Stomach (tissue), 9 donors: ENCODE data around the gene ABLIM2. TPM values are rescaled to one million over a fixed set of nuclear protein-coding genes. Genes with fewer than 3 reads are reported as not detected.
A peak's percentile ranks its signal among the peaks of the same experiment; 100 is the strongest.

Source experiments
- DNase-seq, 2 donors: peaks; one replicate each; pipeline versions ENCODE4 v3.0.0 to v3.0.0-alpha.2; 2013 to 2019
- H3K27ac ChIP-seq, 5 donors: fragments of 200-600 bp in 4 of 5; sonication (generic) in 4 of 5; one replicate each; pipeline ENCODE4 v1.5.1; 2013 to 2019; ENCODE audit warnings: mild to moderate bottlenecking in 1 of 5, moderate library complexity in 1 of 5
- H3K27me3 ChIP-seq, 3 donors: fragments of 200-600 bp; sonication (generic); one replicate each; pipeline ENCODE4 v1.5.1; 2017 to 2019; ENCODE audit warnings: mixed run types in 1 of 3
- H3K36me3 ChIP-seq, 4 donors: fragments of 200-600 bp; sonication (generic); 1 replicate in 3 of 4; 2 replicates in 1 of 4; pipeline ENCODE4 v1.5.1; 2016 to 2019
- H3K4me1 ChIP-seq, 4 donors: fragments of 200-600 bp; sonication (generic); one replicate each; pipeline ENCODE4 v1.5.1; 2016 to 2019
- H3K4me3 ChIP-seq, 4 donors: fragments of 200-600 bp; sonication (generic) in 3 of 4; one replicate each; pipeline ENCODE4 v1.5.1; 2016 to 2019; ENCODE audit warnings: mild to moderate bottlenecking in 1 of 4
- H3K9me3 ChIP-seq, 4 donors: fragments of 200-600 bp; sonication (generic); one replicate each; pipeline ENCODE4 v1.5.1; 2016 to 2019
- CTCF ChIP-seq, 7 experiments: fragments of 450-650 bp in 4 of 7; fragments of 200-600 bp in 3 of 7; sonication (generic) in 3 of 7; IDR thresholded peaks; one replicate each; pipeline ENCODE4 v1.5.1; 2016 to 2019; ENCODE audit warnings: antibody characterized with exemption in 7 of 7, control low read depth in 2 of 7, mild to moderate bottlenecking in 1 of 7
- EP300 ChIP-seq: sonication (generic); formaldehyde crosslinking; IDR thresholded peaks from one replicate; pipeline ENCODE4 v1.6.1; 2017; ENCODE audit warnings: antibody characterized with exemption
- POLR2A ChIP-seq, 4 donors: fragments of 450-650 bp; IDR thresholded peaks; one replicate each; pipeline ENCODE4 v1.6.1; 2016; ENCODE audit warnings: antibody characterized with exemption in 4 of 4, control low read depth in 2 of 4, mild to moderate bottlenecking in 1 of 4, moderate library complexity in 1 of 4
- POLR2AphosphoS5 ChIP-seq, 3 donors: sonication (generic); formaldehyde crosslinking; IDR thresholded peaks; one replicate each; pipeline ENCODE4 v1.6.1; 2016; ENCODE audit warnings: antibody characterized with exemption in 3 of 3
- WGBS, 5 donors: extraction: QIAGEN DNeasy Blood & Tissue Kit in 3 of 5; methylation state at CpG; one replicate each; pipeline versions ENCODE4 v1.1.5 to v1.1.7; 2013 to 2018; 5-methylcytosine and 5-hydroxymethylcytosine counted together
- intact Hi-C: fragments of 100-400 bp; cut with DNase I; formaldehyde crosslinking; loops from one replicate; pipeline ENCODE4 v1.15.1; 2023; ENCODE audit warnings: low total_unique reads
- polyA plus RNA-seq, 3 donors: library from polyadenylated mRNA; stranded (reverse); fragments of 200-250 nt; gene quantifications; one replicate each; pipeline ENCODE4 v1.2.3, GENCODE V29; 2013
- total RNA-seq, 5 donors: library from RNA; depleted of rRNA; stranded (reverse); fragments of >200 nt; gene quantifications; one replicate each; pipeline versions ENCODE4 v1.1.0 to v1.2.3, GENCODE V29; 2014 to 2016
- donor health status: healthy with polysubstance abuse.
- donor health status: Bipolar disorder and iron deficiency.
- donor health status: healthy.

The ABLIM2 gene
- total and polyA plus RNA-seq, 8 donors: 2.3 to 28.0 (median 5.5) TPM

- Histone ChIP-seq H3K4me1 (peaks cover 7 to 19% (median 15%) of the 10 kb centered on the region in 4 donors), H3K4me3 (no peak overlapping the region), H3K27me3 (no peaks in the 10 kb centered on the region), H3K9me3 (no peaks in the 10 kb centered on the region), H3K27ac (no peak overlapping the region), H3K36me3 (no peaks in the 10 kb centered on the region)
- intact Hi-C loops: no loop called here
- no peak for TF ChIP-seq POLR2AphosphoS5 (IDR thresholded peaks at IDR 0.05)
- TF ChIP-seq POLR2A (IDR thresholded peaks at IDR 0.05): no peak
- TF ChIP-seq CTCF (IDR thresholded peaks at IDR 0.05): no peak
- no peak for TF ChIP-seq EP300
- 94 to 99% (median 96%) methylated on average over 6 of the region's 6 CpGs for WGBS, 5 donors
- no peak for DNase-seq
These were observed 40.1 kb downstream of the ABLIM2 start for GRCh38 chr4:8118531-8118930.

GRCh38 chr4:8118035-8118434, 40.6 kb downstream of the ABLIM2 start:
- DNase-seq: no peak
- no peak overlapping the region for H3K27ac ChIP-seq
- TF ChIP-seq POLR2AphosphoS5 (IDR thresholded peaks at IDR 0.05): no peak
- TF ChIP-seq POLR2A (IDR thresholded peaks at IDR 0.05): no peak
- TF ChIP-seq EP300: no peak
- no peak for TF ChIP-seq CTCF (IDR thresholded peaks at IDR 0.05)
- intact Hi-C loops: no loop called here
- no peaks in the 10 kb centered on the region for H3K27me3 ChIP-seq
- no peaks in the 10 kb centered on the region for H3K36me3 ChIP-seq
- WGBS, 5 donors: 76 to 94% (median 83%) methylated on average over 5 to 6 of the region's 6 CpGs
- H3K4me1 ChIP-seq: peaks cover 9 to 24% (median 20%) of the 10 kb centered on the region in 4 donors
- H3K9me3 ChIP-seq: no peaks in the 10 kb centered on the region
- no peak overlapping the region for H3K4me3 ChIP-seq

- Histone ChIP-seq H3K4me3 (no peak overlapping the region), H3K27ac (no peak overlapping the region), H3K9me3 (no peaks in the 10 kb centered on the region), H3K27me3 (no peaks in the 10 kb centered on the region), H3K4me1 (peaks cover 9 to 29% (median 24%) of the 10 kb centered on the region in 4 donors), H3K36me3 (no peaks in the 10 kb centered on the region)
- TF ChIP-seq EP300: no peak
- no peak for TF ChIP-seq CTCF (IDR thresholded peaks at IDR 0.05)
- TF ChIP-seq POLR2AphosphoS5 (IDR thresholded peaks at IDR 0.05): no peak
- TF ChIP-seq POLR2A (IDR thresholded peaks at IDR 0.05): no peak
- peak; percentile 41 to 42 for DNase-seq
- WGBS, 5 donors: 54 to 64% (median 62%) methylated on average over 4 of the region's 4 CpGs
- intact Hi-C loops: no loop called here
These were observed 41.3 kb downstream of the ABLIM2 start for GRCh38 chr4:8117278-8117682.

GRCh38 chr4:8115916-8116315, 42.7 kb downstream of the ABLIM2 start:
- WGBS, 5 donors: 62 to 82% (median 76%) methylated on average over 7 to 8 of the region's 8 CpGs
- H3K4me3 ChIP-seq: no peak overlapping the region
- H3K27me3 ChIP-seq: no peaks in the 10 kb centered on the region
- peaks cover 9 to 29% (median 24%) of the 10 kb centered on the region in 4 donors for H3K4me1 ChIP-seq
- no peak overlapping the region for H3K27ac ChIP-seq
- DNase-seq: no peak
- no peaks in the 10 kb centered on the region for H3K36me3 ChIP-seq
- TF ChIP-seq POLR2A (IDR thresholded peaks at IDR 0.05): no peak
- no peak for TF ChIP-seq CTCF (IDR thresholded peaks at IDR 0.05)
- no peak for TF ChIP-seq EP300
- TF ChIP-seq POLR2AphosphoS5 (IDR thresholded peaks at IDR 0.05): no peak
- intact Hi-C loops: no loop called here
- H3K9me3 ChIP-seq: no peaks in the 10 kb centered on the region
